GM08714 (cell line): ENCODE measurements around the gene TH.

Source experiments
- H3K4me3 ChIP-seq: fragments of 200-500 bp; sonication (Bioruptor generic); 2 replicates; pipeline ENCODE4 v1.5.1; 2014; ENCODE audit warnings: mild to moderate bottlenecking, low read length, inconsistent platforms
- ZNF274 ChIP-seq: IDR thresholded peaks from 2 replicates; pipeline ENCODE4 v1.6.1; 2012; ENCODE audit warnings: mild to moderate bottlenecking, low read depth, low read length

The TH gene

GRCh38 chr11:2169626-2170570 lies 1.7 kb downstream of the TH start:
- TF ChIP-seq ZNF274: no peak

GRCh38 chr11:2169005-2169378 lies 2.6 kb downstream of the TH start:
- no peak overlapping the region for H3K4me3 ChIP-seq
- TF ChIP-seq ZNF274: no peak

More at GRCh38 chr11:2169626-2170570, 1.7 kb downstream of the TH start:
- H3K4me3 ChIP-seq: no peak overlapping the region

- no peak overlapping the region for H3K4me3 ChIP-seq
- TF ChIP-seq ZNF274: no peak
These were observed 3.2 kb downstream of the TH start for GRCh38 chr11:2168286-2169004.

GRCh38 chr11:2167141-2168045 lies 4.2 kb downstream of the TH start:
- no peak for TF ChIP-seq ZNF274
- H3K4me3 ChIP-seq: no peak overlapping the region

- TF ChIP-seq ZNF274: no peak
- no peak overlapping the region for H3K4me3 ChIP-seq
These were observed 5.3 kb downstream of the TH start for GRCh38 chr11:2166091-2166851.

GRCh38 chr11:2165571-2165970 lies 6.0 kb downstream of the TH start:
- H3K4me3 ChIP-seq: no peak overlapping the region
- no peak for TF ChIP-seq ZNF274

GRCh38 chr11:2164861-2165555 lies 6.6 kb downstream of the TH start:
- no peak for TF ChIP-seq ZNF274
- H3K4me3 ChIP-seq: no peak overlapping the region

- no peak overlapping the region for H3K4me3 ChIP-seq
- TF ChIP-seq ZNF274: no peak
These were observed 7.5 kb downstream of the TH start for GRCh38 chr11:2164081-2164480.

GRCh38 chr11:2163428-2163978 lies 8.1 kb downstream of the TH start:
- TF ChIP-seq ZNF274: no peak
- H3K4me3 ChIP-seq: no peak overlapping the region

- no peak within 1 kb of the TSS for H3K4me3 ChIP-seq
- no peak for TF ChIP-seq ZNF274
These were observed 10.8 kb downstream of the TH start, which contains the start of gene INS for GRCh38 chr11:2160736-2161259. Gene INS, minus strand, starts transcription at chr11:2161209. Its CDS starts 238 bp downstream, at chr11:2160971.

- no peak for TF ChIP-seq ZNF274
- no peak overlapping the region for H3K4me3 ChIP-seq
These were observed 11.8 kb downstream of the TH start for GRCh38 chr11:2159536-2160413.

- no peak overlapping the region for H3K4me3 ChIP-seq
- no peak for TF ChIP-seq ZNF274
These were observed 12.6 kb downstream of the TH start for GRCh38 chr11:2158966-2159365.
